Inflammatory macrophage treated with lipopolysaccharide for 4 hours (primary cell): ENCODE measurements around the gene NCOA3.
"Not testable (repeated sequence)": the region's sequence is repeated elsewhere in the genome, so short reads cannot be mapped to it uniquely, and the experiment has no call there.

ENCODE experiments used
- DNase-seq: peaks from one replicate; pipeline ENCODE4 v3.0.0-alpha.2; 2020

Gene NCOA3

DNA sequence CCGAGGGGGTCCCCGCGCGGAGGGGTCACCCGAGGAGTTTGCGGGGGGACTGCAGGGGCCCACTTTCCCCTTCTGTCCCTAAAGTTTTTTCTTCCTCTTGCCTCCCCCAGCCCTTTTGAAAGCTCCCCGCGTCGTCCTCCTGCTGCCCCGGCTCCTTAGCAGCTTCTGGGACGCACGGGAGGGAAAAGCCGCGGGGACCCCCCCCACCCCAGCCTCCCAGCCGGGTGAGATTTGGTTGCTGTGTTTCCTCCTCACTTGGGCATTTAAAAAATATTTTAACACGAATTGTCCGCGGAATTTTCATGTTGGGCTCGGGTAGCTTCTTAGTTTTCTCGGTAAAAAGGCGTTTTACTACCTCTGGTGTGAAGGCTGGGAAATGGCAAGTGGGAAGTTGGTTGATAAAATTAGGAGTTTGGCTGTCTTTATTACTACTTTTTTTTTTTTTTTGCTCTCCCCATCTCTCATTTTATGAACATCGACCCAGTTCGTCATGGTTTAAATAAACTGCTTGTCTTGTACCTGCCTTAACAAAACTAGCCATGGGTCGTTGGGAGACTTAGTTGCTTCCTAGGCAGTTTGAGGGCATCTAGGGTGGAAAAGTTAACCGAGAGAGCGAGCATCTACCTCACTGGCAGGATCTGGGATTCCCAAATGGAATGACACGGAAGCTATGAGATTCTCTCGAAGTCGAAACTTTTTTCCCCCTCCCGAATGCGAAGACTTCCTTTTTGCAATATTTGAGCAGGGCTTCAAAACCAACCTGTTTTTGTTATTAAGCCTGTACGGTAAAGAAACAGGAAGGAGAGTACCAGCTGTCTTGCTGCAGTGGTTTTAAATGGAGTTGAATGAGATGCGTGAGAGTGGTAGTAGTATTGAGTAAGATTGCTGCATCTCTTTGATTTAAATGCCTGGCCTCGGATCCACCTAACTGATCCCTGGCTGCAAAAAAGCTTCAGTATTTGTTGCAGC lies 868 bp downstream of the NCOA3 start:
- DNase-seq, result peak; percentile 67

DNA sequence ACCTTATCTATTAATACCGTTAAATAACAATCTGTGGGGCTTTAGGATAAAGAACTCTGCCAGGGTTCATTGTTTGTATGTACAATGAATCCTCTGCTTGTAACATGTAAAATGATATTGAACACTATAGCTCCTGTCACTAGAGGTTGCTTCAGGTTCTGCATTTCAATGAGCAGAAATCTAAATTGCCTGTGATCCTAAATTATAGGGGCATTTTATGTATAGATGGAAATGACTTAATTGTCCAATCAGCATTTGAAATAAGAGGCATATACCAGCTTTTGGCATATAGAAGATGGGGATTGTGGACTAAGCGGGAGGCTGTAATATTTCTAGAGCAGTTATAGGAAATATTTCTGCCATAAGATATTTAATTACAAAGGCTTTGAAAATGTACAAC lies 2.0 kb downstream of the NCOA3 start:
- no peak for DNase-seq

DNA sequence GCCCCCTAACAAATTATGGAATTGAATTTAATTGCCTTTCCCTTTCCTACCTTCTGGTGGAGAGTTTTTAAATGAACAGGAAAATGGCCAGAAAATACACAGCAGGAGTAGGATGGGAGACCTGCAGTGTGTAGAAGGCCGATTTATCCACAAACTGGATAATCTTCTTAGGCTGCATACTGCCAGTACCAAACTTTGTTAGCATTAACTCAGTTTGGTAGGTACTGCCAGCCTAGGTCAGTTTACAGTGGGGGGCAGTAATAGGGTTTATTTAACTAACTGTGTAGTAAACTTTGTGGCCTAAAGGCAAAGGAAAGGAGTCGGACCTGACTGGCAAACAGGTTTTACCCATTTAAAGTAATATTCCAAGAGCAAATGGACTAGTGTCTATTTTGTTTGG lies 4.6 kb downstream of the NCOA3 start:
- DNase-seq, result no peak

DNA sequence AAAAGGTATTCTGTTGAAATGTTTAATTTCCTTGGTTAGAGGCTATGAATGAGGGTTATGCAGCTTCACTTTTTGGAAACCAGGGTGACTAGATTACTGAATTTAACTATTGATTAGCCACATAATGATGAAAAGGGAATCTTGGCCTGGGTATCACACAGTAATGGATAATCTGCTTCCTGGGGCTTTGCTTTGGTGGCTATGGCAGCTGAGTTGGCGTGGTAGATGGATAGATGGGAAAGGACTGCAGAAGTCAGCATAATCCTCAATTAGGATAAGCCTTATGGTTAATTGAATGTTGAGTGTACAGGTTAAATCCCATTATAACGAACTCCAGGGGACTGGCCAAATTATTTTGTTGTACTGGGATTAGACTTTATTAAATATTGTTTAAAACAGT lies 5.2 kb downstream of the NCOA3 start:
- no peak for DNase-seq

DNA sequence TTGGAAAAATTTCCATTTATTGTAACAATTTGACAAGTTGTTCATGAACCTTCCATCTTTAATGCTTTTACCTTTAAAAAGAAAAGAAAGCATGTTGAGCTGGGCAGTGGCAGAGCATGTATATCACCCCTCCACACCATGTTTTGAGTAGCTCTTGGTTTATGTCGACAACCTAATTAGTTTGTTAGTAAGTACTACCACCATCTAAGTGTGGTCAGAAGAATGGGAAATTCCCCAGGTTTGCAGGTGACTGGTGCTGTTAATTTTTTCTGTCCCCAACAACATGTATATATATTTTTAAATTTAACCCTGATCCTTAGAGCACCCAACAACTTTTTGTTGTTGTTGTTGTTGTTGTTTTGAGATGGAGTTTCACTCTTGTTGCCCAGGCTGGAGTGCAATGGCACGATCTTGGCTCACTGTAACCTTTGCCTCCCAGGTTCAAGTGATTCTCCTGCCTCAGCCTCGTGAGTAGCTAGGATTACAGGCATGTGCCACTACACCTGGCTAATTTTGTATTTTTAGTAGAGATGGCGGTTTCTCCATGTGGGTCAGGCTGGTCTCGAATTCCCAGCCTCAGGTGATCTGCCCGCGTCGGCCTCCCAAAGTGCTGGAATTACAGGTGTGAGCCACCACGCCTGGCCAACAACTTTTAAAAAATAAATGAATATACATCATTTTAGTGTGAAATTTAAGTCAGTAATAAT lies 5.7 kb downstream of the NCOA3 start:
- not testable (repeated sequence) for DNase-seq

DNA sequence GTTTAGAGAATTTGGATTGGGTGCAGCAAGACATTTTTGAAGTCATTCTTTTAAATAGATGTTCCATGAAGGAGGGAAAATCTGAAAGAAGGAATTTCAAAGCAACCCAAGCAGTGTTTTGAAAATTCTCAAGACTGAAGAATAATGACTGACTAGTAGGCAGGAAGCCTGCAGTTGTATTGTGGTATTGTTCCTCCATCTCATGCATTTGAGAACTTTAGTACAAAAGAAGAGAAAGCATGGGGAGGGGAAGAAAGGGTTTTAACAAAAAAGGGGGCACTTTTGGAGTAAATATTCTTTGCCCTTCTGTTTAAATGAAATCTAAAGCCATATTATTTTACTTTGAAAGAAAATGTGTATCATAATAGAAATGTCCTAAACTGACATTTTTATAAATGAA lies 6.6 kb downstream of the NCOA3 start:
- DNase-seq, result no peak

DNA sequence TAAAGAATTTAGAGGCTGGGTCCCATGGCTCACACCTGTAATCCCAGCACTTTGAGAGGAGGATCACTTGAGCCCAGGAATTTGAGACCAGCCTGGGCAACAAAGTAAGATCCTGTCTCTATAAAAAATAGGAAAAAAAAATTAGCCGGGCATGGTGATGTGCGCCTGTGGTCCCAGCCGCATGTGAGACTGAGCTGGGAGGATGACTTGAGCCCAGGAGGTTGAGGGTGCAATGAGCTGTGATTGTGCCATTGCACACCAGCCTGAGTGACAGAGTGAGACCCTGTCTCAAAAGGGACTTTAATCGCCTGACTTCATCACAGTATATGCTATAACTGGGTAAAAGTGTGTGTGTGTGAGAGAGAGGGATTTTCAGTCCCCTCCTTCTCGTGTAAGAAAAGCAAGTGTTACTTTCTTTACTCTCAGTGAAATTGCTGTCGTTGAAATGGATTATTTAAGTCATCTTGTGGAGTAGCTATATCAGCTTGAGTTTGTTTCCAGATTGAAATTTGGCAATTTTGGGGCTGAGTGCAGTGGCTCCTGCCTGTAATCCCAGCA lies 7.5 kb downstream of the NCOA3 start:
- DNase-seq, result no peak

DNA sequence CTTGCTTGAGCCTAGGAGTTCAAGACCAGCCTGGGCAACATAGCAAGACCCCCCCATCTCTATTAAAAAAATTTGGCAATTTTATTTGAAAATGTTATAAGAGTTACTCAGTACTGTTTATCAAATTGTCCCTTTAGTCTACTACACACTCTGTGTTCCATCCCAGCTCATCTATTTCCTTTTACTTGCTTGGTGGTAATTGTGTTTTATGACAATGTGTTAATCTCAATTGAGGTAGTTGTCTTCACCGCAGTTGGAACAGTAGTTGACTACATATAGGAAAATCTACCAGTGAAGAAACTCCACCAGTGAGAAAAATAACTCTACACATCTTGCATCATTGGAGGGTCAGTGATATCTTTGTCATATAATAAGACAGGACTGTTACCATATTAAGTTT lies 8.0 kb downstream of the NCOA3 start:
- DNase-seq, result no peak

DNA sequence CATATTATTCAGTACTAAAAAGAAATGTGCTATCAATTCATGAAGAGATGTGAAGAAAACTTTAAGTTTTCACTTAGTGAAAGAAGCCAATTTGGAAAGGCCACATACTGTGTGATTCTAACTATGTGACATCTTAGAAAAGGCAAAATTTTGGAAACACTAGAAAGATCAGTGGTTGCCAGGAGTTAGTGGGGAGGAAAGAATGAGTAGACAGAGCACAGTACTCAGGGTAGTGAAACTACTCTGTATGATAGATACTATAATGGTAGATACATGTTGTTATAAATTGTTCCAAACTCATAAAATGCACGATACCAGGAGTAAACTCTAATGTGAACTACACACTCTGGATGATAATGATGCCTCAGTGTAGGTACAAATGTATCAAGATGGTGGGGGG lies 14.2 kb downstream of the NCOA3 start:
- no peak for DNase-seq

DNA sequence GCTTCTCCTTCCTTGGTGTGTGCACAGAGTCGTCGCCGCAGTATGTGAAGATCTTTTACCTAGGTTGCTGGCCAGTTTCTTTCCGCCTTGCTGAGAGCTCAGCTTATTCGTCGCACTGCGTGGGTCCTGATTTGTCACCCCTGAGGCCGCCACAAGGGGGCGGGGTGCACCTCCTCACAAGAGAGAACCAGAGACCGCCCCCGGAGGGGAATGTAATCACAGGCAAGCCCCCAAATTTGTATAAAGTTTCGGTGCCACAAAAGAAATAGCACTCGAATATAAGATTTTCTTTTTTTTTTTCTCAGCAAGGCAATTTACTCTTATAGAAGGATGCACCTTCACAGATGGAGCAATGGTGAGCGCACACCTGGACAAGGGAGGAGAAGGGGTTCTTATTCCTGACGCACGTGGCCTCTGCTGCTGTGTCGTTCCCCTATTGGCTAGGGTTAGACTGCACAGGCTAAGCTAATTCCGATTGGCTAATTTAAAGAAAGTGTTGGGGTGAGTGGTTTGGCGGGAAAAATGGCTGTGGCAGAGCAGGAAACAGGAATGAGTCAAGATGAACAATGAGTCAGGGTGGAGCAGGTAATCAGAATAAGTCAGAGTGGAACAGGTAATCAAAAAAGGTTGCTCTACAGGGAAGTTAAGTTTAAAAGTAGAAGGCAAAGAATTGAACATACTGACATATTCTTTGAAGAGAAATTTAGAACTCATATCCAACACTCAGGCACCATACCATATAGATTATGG lies 19.5 kb downstream of the NCOA3 start:
- no peak for DNase-seq

DNA sequence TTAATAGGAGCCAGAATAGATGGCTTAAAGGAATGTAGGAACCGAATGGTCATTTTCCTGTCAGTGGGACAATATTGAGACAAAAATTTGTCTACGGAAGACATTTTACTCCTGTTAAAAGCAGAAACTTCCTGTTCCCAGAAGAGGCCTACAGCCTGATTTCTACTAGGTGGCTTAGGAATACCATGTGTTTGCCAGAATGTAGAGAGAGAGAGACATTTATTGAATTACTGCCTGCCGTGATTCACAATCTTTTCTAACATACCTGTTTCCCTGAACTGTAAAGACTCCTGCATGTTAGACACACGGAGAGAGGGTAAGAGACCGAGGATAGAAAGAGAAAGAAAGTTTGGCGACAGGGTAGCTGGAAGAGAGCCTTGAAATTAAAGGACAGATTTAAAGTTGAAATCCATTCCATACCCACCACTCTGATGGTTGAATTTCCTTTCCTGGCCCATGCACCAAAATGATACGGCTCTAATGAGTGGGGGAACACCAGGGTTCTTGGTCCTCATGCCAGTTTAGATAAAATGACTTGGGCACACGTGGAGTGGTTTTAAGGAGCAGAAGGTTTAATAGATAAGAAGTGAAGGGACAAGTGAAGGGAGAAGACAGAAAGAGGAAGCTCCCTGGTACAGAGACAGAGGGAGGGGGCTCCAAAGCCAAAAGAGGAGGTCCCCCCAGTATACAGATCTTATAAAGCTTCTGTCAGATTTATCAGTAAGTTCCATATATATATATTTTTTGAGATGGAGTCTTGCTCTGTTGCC lies 22.5 kb downstream of the NCOA3 start:
- no peak for DNase-seq

DNA sequence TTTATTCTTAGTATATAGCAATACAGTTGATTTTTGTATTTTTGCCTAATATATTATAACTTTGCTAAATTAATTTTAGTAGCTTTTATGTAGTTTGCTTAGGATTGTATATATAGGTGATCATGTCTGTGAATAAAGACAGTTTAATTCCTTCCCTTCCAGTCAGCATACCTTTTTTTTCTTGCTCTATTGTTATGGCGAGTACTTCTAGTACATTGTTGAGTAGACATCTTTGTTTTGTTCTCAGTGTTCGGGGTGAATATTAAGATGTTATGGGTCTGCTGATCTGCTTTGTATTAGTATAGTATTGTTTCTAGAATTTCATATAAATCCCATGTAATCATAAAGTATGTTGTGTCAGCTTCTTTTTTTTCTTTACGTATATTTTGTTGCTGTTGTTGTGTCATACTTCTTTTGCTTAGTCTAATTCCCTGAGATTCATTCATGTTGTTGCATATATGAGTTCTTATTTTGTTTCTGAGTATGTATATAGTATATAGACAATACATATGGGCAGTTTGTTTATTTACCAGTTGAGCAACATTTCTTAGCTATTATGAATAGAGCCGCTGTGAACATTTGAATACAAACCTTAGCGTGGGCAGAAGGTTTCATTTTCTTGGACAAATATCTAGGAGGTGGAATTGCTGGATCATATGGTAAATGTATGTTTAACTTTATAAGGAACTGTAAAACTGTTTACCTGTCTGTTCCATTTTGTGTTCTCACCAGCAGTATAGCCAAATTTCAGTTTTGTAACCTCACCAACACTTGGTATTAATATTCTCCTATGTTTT lies 25.5 kb downstream of the NCOA3 start:
- DNase-seq, result no peak

DNA sequence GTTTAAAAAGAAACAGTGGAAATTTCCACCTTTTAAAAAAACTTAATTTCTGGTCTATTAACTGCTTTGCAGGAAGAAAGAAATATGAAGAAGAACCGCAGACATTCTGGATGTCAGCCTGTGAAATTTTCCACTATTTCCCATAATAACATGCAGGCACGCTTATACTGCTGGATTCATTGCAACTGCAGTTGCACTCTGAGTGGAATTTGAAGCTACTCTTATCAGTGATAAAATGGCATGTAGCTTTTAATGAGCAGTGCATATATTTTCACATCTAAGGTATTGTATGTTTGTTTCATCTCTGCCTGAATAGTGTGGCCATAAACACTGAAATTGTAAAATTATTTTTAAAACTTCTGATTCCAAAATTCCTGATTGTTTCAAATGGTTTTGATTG lies 28.2 kb downstream of the NCOA3 start:
- no peak for DNase-seq

DNA sequence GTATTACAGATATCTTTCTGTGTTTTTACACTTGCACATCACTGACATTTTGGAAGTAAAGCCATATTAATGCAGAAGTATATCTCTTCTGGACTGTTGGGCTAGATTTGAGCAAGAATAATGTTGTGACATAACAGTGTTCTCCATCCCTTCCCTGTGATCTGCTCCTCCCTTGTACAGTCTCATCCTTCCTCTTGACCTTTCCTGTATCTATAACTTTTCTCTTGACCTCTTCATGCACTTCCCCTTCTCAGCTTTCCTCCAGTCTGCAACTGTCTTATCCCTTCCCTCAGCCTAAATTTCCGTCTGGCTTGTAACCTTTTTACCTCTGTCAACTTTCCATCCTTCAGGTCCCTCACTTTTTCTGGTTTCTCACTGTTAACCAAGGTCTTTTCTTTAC lies 29.8 kb downstream of the NCOA3 start:
- DNase-seq, result peak; percentile 70

DNA sequence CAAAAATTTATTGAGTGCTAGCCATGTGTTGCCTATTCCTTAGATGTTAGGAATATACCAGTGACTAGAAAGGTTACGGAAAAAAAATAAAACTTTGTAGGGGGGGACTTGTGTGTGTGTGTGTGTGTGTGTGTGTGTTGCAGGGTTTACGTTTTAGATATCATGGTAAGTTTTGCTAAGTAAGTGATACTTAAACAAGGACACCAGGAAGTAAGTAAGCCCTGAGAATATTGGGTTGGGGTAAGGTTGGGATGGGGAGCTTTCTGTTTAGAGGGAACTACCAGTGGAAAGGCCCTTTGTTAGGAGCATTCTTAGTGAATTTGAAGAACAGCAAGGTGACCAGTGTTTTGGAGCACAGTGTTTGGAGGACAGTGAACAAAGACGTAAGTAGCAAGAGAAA lies 30.3 kb downstream of the NCOA3 start:
- no peak for DNase-seq

DNA sequence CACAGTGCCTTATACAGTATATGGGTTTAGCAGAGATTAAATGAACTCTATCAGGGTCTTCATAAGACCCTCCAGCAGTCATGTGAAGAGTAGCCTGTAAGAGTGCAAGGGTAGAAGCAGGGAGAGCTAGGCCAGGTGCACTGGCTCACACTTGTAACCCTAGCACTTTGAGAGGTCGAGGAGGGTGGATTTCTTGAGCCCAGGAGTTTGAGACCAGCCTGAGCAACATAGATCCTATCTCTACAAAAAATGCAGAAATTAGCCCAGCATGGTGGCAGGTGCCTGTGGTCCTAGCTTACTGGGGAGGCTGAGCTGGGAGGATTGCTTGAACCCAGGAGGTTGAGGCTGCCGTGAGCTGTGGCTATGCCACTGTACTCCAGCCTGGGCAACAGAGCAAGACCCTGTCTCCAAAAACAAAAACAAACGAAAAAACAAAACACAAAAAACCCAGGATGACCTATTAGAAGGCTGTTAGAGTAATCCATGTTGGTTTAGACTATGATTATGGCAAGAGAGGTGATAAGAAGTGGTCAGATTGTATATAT lies 31.9 kb downstream of the NCOA3 start:
- DNase-seq, result no peak

DNA sequence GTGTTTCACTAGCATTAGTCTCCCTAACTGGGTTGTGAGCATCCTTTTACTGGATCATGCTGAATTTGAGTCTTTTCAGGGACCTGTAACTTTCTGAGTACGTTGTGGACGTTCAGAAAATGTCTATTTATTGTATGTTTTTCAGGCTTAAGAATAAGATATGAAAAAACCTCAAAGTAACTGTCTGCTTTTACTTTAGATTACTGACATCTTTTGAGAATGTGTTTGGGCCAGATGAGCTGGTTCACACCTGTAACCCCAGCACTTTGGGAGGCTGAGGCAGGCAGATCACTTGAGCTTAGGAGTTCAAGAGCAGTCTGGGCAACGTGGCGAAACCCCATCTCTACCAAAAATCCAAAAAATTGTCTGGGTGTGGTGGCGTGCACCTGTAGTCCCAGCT lies 32.7 kb downstream of the NCOA3 start:
- DNase-seq, result no peak

DNA sequence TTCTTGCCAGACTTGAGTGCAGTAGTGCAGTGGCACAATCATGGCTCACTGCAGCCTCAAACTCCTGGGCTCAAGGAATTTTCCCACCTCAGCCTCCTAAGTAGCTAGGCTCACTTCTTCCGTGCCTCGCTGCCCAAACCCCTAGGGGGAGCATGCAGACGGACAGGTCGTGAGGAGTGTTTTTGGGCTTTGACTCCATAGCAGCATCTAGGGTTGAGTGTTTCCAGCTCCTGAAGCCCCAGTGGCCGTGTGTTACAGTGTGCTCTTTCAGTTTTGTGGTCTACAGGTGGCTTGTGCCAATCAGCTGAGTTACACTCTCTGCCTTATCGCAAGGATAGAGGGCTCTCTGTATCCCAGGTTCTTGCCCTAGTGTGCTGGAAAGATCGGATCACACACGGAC lies 33.4 kb downstream of the NCOA3 start:
- DNase-seq, result no peak

DNA sequence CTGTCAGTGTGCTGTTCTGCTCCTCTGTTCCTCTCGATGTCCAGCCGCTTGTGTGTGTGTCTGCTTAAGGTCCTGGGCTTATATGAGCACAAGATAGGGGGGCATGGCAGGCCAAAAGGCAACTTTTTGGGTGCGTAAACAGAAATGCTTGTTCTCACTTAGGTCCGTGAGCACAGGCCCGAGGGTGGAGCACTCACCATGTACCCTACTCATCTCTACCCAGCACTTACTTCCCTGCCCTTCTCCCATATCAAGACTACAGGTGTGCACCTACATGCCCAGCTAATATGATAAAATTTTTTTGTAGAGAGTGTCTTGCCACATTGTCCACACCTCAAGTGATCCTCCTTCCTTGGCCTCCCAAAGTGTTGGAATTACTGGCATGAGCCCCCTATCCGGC lies 34.3 kb downstream of the NCOA3 start:
- DNase-seq, result no peak

DNA sequence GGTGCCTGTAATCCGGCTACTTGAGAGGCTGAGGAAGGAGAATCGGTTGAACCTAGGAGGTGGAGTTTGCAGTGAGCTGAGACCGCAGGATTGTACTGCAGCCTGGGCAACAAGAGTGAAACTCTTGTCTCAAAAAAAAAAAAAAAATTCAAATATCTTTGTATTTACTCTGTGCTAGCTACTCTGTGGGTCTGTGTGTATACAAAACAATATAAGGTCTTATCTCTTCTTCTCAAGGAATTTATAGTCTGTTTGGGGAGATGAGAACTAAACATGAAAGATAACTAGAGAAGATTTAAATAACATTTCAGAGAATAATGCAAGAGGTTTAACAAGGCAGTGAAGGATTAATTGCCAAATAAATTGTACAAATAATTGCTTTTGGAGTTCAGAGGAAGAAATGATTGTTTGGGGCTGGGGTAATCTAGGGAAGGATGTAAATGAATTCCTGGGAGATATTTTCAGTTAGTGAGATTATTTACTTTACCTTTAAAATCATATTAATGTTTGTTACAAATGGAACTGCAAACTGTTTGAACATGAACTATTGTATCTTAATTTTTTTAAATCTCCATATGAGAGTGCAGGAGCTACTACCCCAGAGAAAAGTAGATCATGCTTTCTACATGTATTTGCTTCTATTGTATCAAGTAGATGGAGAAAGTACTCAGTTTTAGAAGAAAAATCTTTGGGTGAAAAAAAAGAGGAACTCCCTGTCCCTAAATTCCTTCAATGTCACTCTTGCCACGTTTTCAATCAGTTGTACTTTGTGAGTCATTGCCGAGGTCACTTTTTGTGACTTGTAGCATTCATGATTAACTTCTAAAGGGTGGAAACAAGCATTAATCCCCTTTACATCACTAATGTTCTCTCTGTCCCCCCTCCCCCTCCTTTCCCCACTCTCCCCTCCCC lies 39.0 kb downstream of the NCOA3 start:
- DNase-seq, result peak; percentile 74
